ENCODE results near the gene KIF5B. TPM values are rescaled to one million over a fixed set of nuclear protein-coding genes. Genes with fewer than 3 reads are reported as not detected.
A peak's percentile ranks its signal among the peaks of the same experiment; 100 is the strongest.

KIF5B gene
- total and polyA plus RNA-seq, 7 donors, result 46.5 to 135 (median 97.4) TPM

DNA sequence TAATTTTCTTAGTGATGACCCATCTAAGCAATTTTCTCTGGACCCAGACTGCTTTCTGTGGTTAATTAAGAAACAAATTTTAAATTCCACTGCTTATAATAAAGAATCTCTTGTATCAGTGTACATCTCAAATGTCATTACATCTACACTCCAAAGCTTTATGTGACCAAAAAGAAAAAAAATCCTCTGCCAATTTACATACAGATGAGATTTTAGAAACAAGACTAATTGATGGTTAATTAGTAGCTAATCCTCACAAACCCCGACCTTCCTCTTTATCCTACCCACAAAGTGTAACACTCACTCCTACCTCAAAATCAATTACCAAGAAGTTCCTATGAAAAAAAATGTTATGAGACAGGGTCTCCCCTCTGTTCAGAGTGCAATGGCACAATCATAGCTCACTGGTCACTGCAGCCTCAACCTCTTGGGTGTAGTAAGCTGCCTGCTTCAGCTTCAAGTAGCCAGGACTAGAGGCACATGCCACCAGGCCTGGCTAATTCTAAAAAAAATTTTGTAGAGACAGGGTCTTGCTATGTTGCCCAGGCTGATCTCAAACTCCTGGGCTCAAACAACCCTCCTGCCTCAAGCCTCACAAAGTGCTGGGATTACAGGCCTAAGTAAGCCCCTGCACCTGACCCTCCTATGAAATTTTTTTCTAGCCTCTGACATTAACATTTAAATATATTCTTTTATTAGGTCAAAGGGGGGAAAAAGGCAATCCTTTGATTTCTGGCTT, 14.8 kb downstream of the KIF5B start:
- intact Hi-C loops (cut with DNase I), result no loop called here
- no peak for DNase-seq
- Histone ChIP-seq H3K27me3 (ENCODE audit: insufficient read depth in 3 of 3, low read length in 2 of 3) (no peaks in the 10 kb centered on the region), H3K4me3 (no peak overlapping the region), H3K9me3 (no peaks in the 10 kb centered on the region), H3K27ac (no peak overlapping the region), H3K36me3 (ENCODE audit: insufficient read depth in 1 of 2, low read depth in 1 of 2) (peaks cover 0 to 58% of the 10 kb centered on the region in 2 donors), H3K4me1 (peaks cover 18% of the 10 kb centered on the region)
- TF ChIP-seq, protein P1, sequence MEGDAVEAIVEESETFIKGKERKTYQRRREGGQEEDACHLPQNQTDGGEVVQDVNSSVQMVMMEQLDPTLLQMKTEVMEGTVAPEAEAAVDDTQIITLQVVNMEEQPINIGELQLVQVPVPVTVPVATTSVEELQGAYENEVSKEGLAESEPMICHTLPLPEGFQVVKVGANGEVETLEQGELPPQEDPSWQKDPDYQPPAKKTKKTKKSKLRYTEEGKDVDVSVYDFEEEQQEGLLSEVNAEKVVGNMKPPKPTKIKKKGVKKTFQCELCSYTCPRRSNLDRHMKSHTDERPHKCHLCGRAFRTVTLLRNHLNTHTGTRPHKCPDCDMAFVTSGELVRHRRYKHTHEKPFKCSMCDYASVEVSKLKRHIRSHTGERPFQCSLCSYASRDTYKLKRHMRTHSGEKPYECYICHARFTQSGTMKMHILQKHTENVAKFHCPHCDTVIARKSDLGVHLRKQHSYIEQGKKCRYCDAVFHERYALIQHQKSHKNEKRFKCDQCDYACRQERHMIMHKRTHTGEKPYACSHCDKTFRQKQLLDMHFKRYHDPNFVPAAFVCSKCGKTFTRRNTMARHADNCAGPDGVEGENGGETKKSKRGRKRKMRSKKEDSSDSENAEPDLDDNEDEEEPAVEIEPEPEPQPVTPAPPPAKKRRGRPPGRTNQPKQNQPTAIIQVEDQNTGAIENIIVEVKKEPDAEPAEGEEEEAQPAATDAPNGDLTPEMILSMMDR (IDR thresholded peaks at IDR 0.05), result no peak
- WGBS, 3 donors, result 51 to 69% (median 51%) methylated on average over 1 of the region's 1 CpG
- ATAC-seq, result peak in 1 of 4 donors; percentile 51

DNA sequence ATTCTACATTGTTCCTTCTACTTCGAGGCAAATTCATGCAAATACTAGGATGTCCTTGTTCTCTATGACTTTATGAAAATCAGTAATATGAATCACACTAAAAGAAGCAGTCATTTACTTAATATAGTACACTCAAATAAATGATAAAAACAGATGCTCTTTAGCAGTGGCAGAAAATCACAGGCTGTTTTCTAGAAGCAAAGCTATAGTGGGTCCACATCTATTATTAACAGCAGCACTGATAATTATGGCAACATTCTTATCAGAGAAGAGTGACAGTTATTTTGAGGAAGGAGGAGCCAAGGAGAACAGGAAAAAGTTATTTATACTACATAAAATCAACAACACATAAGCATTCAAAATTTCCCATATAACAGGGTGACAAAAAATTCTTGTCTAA, 16.5 kb downstream of the KIF5B start:
- H3K4me1 ChIP-seq, result peaks cover 18% of the 10 kb centered on the region
- peaks cover 0 to 59% of the 10 kb centered on the region in 2 donors for H3K36me3 ChIP-seq (ENCODE audit: insufficient read depth in 1 of 2, low read depth in 1 of 2)

DNA sequence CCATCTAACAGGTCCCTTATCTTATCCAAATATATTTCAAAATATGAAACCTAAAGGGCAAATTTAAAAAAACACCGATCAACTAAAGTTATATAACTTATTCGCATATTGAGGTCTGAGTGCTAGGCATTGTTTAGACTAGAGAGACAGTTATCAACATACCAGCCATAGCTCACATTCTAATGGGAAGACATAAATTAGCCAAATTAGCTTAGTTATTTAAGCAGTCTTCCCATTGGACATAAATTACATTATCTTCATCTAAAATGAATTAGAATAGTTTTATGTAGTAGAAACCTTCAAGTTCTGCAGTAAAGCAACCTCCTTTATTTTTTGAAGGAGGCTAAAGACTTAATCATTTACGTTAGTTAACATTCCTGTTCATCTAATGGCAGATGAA, 17.4 kb downstream of the KIF5B start:
- 80 to 88% (median 87%) methylated on average over 3 of the region's 3 CpGs for WGBS, 3 donors
- Histone ChIP-seq H3K27me3 (ENCODE audit: insufficient read depth in 3 of 3, low read length in 2 of 3) (no peaks in the 10 kb centered on the region), H3K9me3 (no peaks in the 10 kb centered on the region), H3K36me3 (ENCODE audit: insufficient read depth in 1 of 2, low read depth in 1 of 2) (peaks cover 0 to 60% of the 10 kb centered on the region in 2 donors), H3K4me1 (peaks cover 18% of the 10 kb centered on the region), H3K4me3 (no peak overlapping the region), H3K27ac (no peak overlapping the region)
- intact Hi-C loops (cut with DNase I), result no loop called here
- DNase-seq, result no peak
- ATAC-seq, result no peak
- TF ChIP-seq, protein P1 (IDR thresholded peaks at IDR 0.05), result no peak

More for the DNA sequence above, 16.5 kb downstream of the KIF5B start:
- TF ChIP-seq, protein P1 (IDR thresholded peaks at IDR 0.05), result no peak
- 60 to 62% (median 61%) methylated on average over 1 of the region's 1 CpG for WGBS, 3 donors
- intact Hi-C loops (cut with DNase I), result no loop called here
- Histone ChIP-seq H3K4me3 (no peak overlapping the region), H3K27ac (no peak overlapping the region), H3K27me3 (ENCODE audit: insufficient read depth in 3 of 3, low read length in 2 of 3) (no peaks in the 10 kb centered on the region), H3K9me3 (no peaks in the 10 kb centered on the region)
- DNase-seq (no peak), ATAC-seq (peak in 1 of 4 donors; percentile 40)

DNA sequence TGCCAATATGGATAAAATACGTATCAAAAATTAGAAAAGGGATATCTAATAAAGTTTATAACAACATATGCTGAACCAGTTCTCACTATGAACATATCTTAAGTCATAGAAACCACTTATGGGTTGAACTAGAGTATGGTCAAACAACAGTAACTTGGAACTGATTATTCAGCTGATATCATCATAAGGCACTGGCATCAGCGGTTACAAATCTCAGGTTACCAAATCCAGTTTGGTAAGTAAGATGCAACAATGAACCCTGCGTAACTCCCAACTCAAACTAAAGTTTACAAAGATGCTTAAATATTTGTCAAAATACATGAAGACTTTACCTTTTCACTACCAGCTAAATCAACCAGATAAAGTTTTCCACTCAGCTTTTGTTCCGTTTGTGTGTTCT, 19.3 kb downstream of the KIF5B start:
- TF ChIP-seq, protein P1 (IDR thresholded peaks at IDR 0.05), result no peak
- Histone ChIP-seq H3K36me3 (ENCODE audit: insufficient read depth in 1 of 2, low read depth in 1 of 2) (peaks cover 0 to 78% of the 10 kb centered on the region in 2 donors), H3K27ac (no peak overlapping the region)

More for the DNA sequence above, 19.3 kb downstream of the KIF5B start:
- 91 to 93% (median 93%) methylated on average over 4 of the region's 4 CpGs for WGBS, 3 donors
- intact Hi-C loops (cut with DNase I), result no loop called here
- Histone ChIP-seq H3K4me3 (no peak overlapping the region), H3K27me3 (ENCODE audit: insufficient read depth in 3 of 3, low read length in 2 of 3) (no peaks in the 10 kb centered on the region), H3K4me1 (peaks cover 18% of the 10 kb centered on the region), H3K9me3 (no peaks in the 10 kb centered on the region)
- no peak for ATAC-seq
- DNase-seq, result no peak
